8988T (cell line): ENCODE measurements around the gene CELSR1.

Source experiments
- DNase-seq: peaks from one replicate; pipeline ENCODE4 v3.0.0; 2011

The CELSR1 gene

DNA sequence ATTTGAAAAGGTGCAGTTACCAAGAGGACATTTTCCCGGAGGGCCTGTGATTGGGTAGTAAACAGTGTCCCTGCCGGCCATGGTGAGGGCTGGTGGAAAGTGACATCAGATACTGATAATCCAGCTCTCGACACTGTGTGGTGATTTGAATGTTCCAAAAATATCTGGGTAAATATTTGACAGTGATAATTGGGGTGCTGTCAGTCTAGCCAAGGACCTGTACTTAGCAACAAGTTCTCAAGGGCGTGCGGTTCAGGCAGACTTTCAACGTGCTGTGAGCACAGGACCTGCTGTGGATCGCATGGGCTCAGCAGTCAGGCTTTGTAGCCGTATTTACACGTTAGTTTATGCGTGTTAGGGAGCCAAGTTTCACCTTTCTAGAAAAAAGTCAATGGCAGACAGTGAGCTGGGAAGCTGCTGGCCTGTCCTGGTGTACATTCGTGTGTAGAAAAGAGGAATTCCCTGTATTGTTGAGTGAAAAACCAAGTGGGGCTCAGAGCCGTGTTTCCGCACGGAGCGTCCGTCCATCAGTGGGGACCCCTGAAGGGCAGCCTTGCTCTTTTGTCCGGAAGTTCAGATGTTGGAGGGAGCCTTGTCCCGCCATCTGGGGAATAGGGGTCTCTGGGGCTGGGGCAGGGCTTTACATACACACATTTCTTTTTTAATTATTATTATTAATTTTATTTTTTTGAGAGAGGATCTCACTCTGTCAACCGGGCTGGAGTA, 190.6 kb downstream of the CELSR1 start:
- no peak for DNase-seq

DNA sequence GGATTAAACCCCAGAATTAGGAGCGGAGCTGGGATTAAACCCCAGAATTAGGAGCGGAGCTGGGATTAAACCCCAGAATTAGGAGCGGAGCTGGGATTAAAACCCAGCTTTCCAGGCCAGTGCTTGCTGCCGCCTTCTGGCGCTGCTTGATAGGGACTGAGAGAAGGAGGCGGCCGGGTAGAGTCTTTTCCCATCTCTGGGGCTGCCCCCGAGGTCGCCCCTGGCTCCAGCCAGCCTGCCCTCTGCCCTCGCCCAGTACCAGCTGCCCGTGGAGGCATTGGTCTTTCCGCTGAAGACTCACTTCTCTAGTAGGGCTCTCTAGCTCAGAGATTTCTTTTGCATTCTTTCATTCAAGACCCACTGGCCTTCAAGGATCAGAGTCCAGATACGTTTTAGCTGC, 196.7 kb downstream of the CELSR1 start:
- no peak for DNase-seq

DNA sequence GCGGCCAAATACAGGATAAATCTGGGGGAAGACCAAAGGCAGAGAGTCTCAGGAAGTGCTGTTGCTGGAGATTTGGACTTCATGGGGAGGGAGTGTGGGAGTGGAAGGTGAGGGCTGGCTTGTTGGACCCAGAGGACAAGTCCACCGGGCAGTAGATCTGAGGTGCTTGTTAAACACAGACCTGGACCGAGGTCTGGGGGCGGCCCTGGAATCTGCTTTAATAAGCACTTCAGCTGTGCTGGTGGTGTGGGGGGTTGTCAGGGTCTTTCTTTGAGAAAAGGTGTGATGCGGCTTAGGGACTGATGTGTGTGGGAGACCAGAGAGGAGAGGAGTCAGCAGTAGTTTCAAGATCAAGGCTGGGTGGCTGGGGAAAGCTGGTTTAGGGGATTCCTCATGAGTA, 197.5 kb downstream of the CELSR1 start:
- no peak for DNase-seq

DNA sequence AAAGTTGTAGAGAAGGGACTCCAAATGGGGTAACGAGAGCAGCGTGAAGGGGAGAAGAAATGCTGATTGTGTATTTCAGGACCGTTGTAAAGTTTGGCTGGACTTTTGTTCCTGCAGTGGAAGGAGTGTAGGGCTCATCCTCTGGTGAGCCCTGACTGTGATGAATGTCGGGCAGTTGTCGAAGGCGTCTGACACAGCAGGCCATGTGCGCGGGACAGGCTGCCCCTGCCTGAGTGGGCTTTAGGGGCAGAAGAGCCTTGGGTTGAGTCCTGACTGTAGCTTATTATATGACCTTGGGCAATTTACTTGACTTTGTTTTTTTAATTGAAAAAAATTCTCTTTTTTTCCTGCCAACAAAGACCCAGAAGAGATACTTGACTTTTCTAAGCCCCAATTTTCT, 198.8 kb downstream of the CELSR1 start:
- no peak for DNase-seq

DNA sequence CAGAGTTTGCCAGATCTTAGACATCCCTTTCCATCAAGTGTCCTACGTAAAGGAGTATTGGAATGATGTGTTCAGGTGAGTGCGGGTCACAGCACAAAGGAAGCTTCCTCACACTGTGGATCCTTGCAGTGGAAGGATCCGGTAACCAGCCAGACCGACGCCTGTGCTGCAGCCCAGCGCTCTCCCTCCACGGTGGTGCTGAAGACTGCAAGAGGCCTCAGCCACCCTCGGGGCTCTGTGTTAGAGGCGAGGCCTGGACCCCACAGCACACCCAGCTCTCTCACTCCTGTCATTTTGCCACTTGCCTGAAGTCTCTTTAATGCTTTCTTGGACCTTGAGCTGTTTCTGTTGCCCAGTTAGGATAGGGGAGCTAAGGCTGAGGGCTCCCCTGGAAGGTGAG, 199.6 kb downstream of the CELSR1 start:
- DNase-seq, result no peak

DNA sequence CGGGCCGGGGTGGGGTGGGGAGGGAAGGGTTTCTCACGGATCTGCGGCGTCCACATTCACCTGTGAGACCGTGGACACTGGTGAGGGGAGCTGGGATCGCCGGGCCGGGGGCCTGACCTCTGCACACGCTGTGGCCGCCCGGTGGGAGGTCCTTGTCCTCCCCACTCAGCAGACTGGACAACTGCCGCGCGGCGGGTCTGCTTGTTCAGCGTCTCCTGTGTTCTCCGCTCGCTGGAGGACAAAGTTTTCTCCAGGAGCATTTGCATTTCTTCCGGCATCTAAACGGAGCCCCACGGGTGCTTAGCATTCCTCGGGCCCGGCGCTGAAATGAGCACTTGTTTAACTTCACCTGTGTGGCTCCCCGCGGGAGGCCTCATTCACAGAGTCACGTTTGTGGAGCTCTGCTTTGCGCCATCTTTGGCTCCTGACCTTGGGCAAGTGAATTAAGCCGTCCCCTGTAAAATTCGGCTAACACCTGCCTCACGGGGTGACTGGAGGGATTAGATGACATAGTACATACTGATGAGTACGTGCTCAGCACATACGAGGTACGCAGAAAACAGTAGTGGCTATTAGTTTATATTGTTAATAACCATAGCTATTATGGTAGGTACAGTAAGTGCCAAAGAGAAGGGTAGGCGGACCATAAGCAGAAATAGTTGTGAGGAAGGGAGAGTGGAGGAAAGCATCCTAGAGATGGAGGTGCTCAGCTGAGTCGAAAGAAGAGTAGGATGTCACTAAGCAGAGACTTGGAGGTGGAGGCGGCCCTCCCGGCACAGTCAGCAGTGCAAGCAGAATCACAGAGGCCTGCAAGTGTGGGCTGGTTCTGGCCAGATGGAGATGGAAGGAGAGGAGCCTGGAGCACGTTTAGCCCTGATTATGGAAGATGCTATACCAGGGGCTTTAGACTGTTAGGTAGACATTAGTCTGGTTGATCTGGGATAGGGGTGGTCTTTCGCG, 201.0 kb downstream of the CELSR1 start:
- DNase-seq, result no peak

DNA sequence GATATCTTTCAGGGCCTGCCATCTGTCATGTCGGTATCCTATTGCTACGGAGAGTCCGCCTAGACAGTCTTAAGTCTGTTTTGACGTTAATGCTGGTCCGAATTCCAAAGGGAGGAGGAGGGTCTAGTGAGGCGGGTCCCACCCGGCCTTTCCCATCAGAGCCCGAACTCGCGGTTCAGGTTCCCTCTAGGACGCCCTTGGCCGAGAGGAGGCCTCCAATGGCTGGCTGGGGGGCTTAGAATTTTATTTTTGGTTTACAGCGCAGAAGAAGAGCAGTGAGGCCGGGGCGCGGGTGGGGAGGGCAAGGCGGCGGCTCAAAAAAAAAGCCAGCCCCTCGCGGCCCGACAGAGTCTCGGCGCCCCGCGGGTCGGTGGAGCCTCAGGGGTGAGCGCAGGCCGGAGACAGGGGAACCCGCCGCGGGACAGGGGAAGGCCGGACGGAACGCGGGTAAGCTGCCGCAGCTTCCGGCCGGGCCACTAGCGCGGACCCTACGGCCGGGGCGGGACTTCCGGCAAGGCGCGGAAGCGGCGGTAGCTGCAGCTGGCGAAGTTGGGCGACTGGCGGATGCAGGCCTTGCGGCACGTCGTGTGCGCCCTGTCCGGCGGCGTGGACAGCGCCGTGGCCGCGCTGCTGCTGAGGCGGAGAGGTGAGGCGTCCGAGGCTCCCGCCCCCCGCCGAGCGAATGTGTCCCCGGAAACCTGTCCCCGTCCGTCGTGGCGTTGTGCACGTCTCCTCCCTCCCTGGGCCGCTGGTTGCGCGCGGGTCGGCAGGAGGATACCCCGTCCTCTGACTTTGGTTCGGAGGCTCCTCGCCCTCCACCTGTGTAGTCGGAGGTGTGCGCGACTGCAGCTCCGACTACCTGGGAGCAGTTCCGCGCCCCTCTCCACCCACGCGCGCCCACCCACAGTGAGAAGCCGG, 202.0 kb downstream of the CELSR1 start, which contains the start of gene TRMU:
Gene TRMU, plus strand, starts transcription at position 514 of the 918 bp plus-strand sequence. Its CDS starts 51 bp downstream, at position 565.
- DNase-seq, result peak; percentile 85

DNA sequence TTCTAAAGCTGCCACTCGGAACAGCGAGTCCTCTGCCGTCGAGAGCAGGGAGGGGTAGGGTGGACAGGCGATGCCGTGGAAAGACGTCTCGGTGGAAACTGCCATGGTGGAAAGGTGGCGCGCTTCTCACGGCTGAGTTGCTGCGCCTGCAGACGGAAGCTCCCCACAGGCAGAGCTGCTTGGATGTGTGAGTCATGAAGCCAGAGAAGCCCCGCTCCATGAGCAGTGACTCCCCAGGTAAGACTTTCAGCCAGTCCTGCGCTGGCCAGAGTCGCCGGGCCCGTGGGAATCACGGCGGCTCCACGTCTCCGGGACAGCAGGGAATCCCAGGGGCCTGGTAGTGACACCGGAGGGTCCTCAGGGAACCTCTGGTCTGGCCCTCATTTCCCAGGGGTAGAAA, 205.9 kb downstream of the CELSR1 start:
- DNase-seq, result no peak

DNA sequence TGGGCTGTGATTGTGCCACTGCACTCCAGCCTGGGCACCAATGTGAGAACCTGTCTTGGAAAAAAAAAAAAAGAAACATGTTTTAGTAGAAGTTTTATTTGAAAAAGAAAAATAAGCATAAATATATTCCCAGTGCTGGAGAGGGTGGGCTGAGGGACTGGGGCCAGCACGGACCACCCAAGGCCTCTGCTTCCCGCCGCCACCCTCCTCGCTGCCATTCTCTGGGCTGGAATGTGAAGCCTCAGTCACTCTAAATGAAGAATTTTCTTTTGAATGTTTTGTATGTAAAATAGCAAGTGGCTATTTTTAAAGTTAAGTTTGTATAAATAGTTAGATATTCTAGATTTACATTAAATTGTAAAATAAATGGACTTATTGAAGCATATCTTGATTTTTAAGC, 207.0 kb downstream of the CELSR1 start:
- no peak for DNase-seq

DNA sequence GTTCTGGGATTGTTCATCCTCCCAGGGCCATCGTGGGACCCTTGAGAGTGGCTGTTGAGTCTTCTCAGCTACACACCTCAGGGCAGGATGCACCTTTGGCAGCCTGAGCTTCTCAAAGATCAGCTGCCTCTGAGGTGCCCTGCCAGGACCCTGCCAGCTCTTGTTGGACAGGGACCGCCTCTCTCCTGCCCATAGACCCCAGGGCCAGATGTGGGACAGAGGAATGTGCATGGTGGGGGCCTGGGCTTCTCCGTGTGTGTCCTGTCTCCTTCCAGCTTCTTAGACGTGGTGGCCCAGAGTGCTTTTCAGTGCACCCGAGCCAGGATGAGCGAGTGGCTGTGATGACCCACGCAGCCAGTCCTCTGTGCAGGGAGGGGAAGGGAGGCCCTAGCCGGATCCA, 207.8 kb downstream of the CELSR1 start:
- no peak for DNase-seq

DNA sequence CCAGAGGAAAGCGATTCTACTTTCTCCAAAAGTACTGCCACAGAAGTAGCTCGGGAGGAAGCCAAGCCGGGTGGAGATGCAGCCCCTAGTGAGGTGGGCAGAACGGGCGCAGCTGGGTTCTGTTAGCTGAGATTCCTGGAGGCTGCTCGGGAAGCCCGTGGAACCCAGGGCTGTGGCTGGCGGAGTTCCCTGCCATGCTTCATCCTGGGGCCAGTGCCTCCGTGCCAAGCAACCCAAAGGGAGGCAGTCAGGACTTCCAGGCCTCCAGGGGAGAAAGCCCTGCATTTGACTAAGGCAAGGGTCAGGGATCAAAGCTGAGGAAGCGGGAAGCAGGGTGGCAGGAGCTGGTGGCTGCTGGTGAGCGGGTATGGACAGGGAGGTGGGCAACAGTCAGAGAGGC, 208.6 kb downstream of the CELSR1 start:
- no peak for DNase-seq

DNA sequence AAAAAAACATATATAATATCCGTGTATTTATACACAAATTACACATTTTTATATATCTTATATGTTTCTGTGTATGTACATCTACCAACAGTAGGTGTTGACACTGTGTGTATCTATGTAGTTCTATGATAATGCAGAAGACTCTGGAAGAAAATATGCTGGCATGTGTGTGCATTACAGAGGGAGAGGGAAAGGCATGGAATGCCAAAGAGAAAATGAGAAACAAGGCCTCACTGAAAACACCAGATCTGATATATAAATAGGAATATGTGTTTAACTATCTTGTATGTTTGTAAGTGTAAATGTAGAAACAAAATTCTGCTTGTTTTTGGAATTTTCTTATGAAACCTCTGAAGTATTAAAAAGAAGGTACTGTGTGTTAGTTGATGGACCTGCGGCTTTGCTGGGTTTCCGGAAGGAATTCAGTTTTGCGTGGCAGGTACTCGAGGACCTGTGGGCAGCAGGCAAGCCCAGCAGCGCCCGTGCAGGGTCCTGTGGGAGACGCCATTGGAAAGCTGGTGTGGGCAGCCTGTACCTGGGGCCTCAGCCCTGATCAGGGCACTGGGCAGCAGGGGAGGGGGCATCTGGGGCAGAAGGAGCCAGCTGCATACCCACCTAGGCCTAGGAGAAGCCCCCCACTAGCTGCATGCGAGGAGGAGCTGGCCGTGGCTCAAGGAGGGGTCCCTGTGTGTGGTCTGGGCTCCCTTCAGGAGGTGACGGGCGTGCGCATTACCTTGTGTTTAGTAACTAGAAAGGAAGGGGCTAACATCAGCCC, 209.5 kb downstream of the CELSR1 start:
- no peak for DNase-seq

DNA sequence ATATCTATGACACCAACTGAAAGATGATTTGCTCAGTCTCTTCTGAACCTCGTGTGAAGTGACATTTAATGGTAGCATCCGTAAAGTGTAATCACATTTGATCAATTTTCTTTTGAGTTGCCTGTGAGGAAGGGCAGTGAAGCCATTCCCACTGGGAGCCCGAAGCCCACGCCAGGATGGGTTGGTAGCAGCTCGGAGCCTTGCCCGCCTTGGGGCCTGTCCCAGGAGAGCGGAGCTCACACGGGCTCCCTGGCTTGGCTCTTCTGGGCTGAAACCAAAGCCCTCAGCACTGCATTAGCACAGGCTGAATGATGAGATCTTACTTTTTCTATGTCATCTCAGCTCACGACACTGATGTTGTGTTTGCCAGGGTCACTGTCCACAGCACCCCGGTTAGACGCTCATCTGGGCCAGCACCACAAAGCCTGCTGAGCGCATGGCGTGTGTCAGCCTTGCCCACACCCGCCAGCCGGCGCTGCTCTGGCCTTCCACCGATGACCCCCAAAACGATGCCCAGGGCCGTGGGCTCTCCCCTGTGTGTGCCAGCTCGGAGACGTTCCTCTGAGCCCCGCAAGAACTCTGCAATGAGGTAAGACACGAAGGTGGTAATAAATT, 211.2 kb downstream of the CELSR1 start:
- no peak for DNase-seq

DNA sequence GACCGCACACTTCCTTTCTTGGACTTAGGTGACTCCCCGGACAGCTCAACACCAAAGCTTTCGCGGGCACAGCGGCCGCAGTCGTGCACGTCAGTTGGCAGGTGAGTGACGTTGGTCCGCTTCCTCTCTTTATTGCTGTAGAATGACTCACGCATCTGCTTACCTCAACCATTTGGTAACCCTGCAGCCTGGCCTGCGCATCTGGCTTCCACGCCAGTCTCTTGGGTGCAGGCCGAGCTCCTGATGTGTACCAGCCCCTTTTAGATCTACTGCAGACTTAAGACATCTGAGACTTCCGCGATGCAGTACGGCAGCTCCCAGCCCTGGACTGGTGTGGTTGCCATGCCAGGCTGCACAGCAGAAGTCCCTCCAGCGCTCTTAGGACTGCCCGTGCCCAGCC, 214.3 kb downstream of the CELSR1 start:
- DNase-seq, result no peak

DNA sequence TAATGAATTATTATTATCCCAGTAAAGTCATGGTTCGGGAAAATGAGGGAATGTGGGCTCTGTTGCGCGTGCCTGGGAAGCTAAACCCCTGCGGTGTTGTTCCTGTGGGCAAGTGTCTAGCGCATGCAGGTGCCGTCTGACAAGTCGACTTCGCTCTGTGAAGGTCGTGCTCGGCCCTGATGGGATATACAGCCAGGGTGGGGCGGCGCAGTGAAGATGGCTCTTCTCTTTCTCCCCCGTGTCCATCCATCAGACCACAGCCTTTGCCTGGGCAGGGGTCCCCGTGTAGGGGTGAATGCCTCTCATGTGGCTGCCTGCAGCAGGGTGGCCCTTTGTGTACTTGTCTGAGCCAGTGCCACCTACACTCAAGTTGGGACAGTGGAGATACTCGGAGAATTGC, 214.7 kb downstream of the CELSR1 start:
- no peak for DNase-seq

DNA sequence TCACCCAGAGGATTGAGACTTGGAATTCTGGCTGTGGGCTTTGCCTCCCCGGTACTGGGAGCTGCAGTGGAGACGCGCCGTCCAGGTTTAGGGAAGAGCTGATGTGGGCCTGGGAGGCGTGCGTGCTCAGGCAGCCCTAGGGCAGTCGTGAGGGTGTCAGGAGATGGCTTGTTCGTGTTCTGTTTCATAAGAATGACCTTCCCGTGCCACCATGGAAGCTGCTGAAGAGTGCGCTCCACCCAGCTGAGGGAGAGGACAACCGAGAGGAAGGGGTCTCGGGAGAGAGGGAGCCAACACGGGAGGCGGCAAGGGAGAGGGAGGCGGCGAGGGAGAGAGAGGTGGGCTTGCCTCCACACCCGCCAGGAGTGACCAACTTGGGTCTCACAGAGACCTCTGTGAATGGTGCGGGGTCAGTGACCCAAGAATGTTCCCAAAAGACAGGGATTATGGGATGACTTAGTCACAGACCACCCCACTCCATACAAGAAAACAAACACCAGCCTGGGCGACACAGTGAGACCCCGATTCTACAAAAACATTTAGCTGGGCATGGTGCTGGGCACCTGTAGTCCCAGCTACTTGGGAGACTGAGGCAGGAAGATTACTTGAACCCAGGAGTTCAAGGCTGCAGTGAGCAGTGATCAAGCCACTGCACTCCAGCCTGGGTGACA, 216.6 kb downstream of the CELSR1 start:
- DNase-seq, result no peak

DNA sequence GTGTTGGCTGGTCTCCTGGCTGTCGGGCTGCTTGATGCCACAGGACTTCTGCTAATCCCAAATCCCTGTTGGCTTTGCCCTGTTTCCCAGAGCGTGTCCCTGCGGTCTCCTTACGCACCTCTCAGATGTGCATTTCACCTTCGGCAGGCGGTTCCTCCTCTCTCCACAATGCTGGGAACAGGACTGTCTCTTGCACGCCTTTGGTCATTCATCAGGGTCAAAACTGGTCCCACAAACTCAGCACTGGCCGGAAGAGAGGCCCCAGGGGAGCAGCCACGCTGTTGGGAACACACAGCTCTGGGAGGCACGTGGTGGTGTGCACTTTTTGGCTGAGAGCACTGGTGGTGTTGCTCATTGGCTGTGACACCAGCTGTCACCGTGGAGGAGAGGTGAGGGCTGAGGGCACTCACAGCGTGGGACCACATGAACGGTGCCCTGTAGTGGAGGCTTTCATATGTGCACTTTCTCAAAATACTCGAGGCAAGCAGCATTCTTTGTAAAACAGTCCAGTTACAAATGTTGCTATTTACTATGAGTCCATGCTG, 217.2 kb downstream of the CELSR1 start:
- no peak for DNase-seq

DNA sequence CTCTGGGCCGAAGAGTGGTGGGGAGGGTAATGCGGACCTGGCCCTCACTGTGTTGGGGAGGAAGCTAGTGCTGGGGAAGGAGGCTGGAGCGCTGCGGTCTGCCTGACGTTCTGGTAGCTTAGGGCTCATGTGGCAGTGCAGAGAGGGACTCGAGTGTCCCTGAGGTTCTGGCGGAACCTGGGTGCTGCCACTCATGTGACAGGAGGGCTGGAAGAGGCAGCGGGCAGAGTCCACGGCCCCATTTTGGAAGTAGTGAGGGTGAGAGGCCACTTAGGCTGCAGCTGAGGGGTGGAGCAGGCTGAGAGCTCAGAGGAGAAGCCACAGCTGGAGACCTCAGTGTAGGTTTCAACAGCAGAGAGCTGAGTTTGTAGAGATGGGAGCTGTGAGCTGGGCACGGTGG, 218.1 kb downstream of the CELSR1 start:
- no peak for DNase-seq

DNA sequence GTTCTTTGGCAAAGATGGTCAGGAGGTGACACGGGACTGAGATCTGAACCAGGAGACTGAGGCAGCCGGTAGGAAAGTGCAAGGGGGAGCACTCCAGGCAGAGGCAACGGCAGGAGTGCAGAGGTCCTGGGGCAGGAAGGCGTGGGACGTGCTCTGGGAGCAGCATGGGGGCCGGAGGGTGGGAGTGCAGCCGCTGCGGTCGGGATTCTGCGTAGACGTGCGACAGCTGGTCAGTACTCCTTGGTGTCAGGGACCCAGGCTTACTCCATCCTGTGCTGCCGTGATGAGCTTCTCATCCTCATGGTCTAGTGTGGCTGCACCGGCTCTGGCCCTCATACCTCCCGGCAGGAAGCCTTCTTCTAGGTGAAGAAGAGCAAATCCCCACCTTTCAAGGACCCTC, 218.8 kb downstream of the CELSR1 start:
- no peak for DNase-seq

DNA sequence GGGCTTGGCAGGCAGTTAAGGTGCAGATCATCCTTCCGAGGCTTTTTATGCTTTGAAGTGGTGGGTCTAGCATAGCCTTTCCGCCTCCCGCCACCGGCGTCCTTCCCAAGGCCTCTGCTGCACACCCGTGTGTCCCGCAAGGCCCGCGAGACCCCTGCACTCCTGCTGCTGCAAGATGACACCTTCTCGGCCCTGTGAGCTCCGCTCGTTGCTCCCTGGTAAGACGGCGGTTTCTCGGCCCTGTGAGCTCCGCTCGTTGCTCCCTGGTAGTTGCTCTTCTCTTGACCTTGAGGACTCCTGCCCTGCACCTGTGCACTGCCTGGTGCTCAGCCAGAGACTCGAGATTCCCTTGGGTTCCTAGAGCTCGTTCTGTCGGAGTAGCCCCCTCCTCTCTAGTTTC, 219.8 kb downstream of the CELSR1 start:
- DNase-seq, result no peak

DNA sequence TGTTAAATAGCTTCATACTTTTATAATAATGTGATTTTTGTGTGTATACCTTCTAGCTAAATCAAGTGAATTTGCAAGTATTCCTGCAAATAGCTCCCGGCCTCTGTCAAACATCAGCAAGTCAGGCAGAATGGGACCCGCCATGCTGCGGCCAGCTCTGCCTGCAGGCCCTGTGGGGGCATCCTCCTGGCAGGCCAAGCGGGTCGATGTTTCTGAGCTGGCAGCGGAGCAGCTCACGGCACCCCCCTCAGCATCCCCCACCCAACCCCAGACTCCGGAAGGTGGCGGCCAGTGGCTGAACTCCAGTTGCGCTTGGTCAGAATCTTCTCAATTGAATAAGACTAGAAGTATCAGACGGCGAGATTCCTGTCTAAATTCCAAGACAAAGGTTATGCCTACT, 221.4 kb downstream of the CELSR1 start:
- no peak for DNase-seq
